Spleen (tissue), 3 donors: ENCODE measurements around the gene CCDC126.

Source experiments
- POLR2A ChIP-seq, 3 donors: fragments of 450-650 bp; IDR thresholded peaks; one replicate each; pipeline ENCODE4 v1.5.1; 2017; ENCODE audit warnings: antibody characterized with exemption in 3 of 3, mild to moderate bottlenecking in 1 of 3
- POLR2AphosphoS5 ChIP-seq, 3 donors: sonication (generic); formaldehyde crosslinking; IDR thresholded peaks; one replicate each; pipeline ENCODE4 v1.5.1; 2017; ENCODE audit warnings: antibody characterized with exemption in 3 of 3

- no peak for TF ChIP-seq POLR2AphosphoS5 (IDR thresholded peaks at IDR 0.05)
- no peak for TF ChIP-seq POLR2A (IDR thresholded peaks at IDR 0.05)
These were observed 1.1 kb downstream of the CCDC126 start for GRCh38 chr7:23598296-23598695.
